GM12874 (cell line): ENCODE measurements around the gene CPXM1.

ENCODE experiments used
- CTCF ChIP-seq: IDR thresholded peaks from 2 replicates; pipeline ENCODE4 v1.5.1; 2011; ENCODE audit warnings: low read depth, mild to moderate bottlenecking, control low read depth, low read length, moderate library complexity; ENCODE audit not compliant: insufficient read depth

Gene CPXM1

GRCh38 chr20:2759143-2759542, 41.3 kb downstream of the CPXM1 start:
- TF ChIP-seq CTCF = no peak

- no peak for TF ChIP-seq CTCF
These were observed 42.5 kb downstream of the CPXM1 start for GRCh38 chr20:2757969-2758368.

- no peak for TF ChIP-seq CTCF
These were observed 43.4 kb downstream of the CPXM1 start for GRCh38 chr20:2757001-2757400.

- TF ChIP-seq CTCF = peak; percentile 22; the same call in 1 of the 2 replicates
These were observed 44.3 kb downstream of the CPXM1 start for GRCh38 chr20:2756056-2756611.

- TF ChIP-seq CTCF = no peak
These were observed 44.9 kb downstream of the CPXM1 start for GRCh38 chr20:2755451-2756055.

GRCh38 chr20:2754424-2754823, 46.0 kb downstream of the CPXM1 start:
- TF ChIP-seq CTCF = no peak

GRCh38 chr20:2753461-2754040, 46.9 kb downstream of the CPXM1 start:
- TF ChIP-seq CTCF = no peak
